HG03460 (cell line): ENCODE data around the gene MGRN1.

Experiments
- ATAC-seq: cut with Tn5 transposase; IDR thresholded peaks from one replicate; pipeline ENCODE4 v1.9.1; 2021; ENCODE audit not compliant: unreplicated experiment

MGRN1 gene

GRCh38 chr16:4624015-4624826 lies at the start of gene MGRN1:
TSS of gene MGRN1 (plus strand) at chr16:4624826. CDS start at chr16:4624961, 135 bp downstream.
- ATAC-seq = peak; percentile 68

- ATAC-seq = no peak
Measured at GRCh38 chr16:4574919-4575705, 49.5 kb upstream of the MGRN1 start.

GRCh38 chr16:4576008-4576407 lies 48.6 kb upstream of the MGRN1 start:
- ATAC-seq = no peak

- no peak for ATAC-seq
Measured at GRCh38 chr16:4578961-4579530, 45.6 kb upstream of the MGRN1 start.

- ATAC-seq = no peak
Measured at GRCh38 chr16:4580250-4580649, 44.4 kb upstream of the MGRN1 start.

- no peak for ATAC-seq
Measured at GRCh38 chr16:4583906-4584305, 40.7 kb upstream of the MGRN1 start.

- ATAC-seq = no peak
Measured at GRCh38 chr16:4586291-4586690, 38.3 kb upstream of the MGRN1 start.

- ATAC-seq = no peak
Measured at GRCh38 chr16:4588386-4588785, 36.2 kb upstream of the MGRN1 start.

- ATAC-seq = no peak
Measured at GRCh38 chr16:4588961-4589360, 35.7 kb upstream of the MGRN1 start.

- ATAC-seq = no peak
Measured at GRCh38 chr16:4591191-4591590, 33.4 kb upstream of the MGRN1 start.

- no peak for ATAC-seq
Measured at GRCh38 chr16:4591706-4592470, 32.7 kb upstream of the MGRN1 start.

GRCh38 chr16:4593086-4593485 lies 31.5 kb upstream of the MGRN1 start:
- ATAC-seq = no peak

GRCh38 chr16:4594433-4595410 lies 29.9 kb upstream of the MGRN1 start:
- no peak for ATAC-seq

GRCh38 chr16:4597174-4597573 lies 27.5 kb upstream of the MGRN1 start:
- ATAC-seq = no peak

- no peak for ATAC-seq
Measured at GRCh38 chr16:4599037-4599436, 25.6 kb upstream of the MGRN1 start.

- ATAC-seq = no peak
Measured at GRCh38 chr16:4599545-4599944, 25.1 kb upstream of the MGRN1 start.

GRCh38 chr16:4601036-4601863 lies 23.4 kb upstream of the MGRN1 start:
- no peak for ATAC-seq

GRCh38 chr16:4601864-4602186 lies 22.8 kb upstream of the MGRN1 start:
- ATAC-seq = no peak

- no peak for ATAC-seq
Measured at GRCh38 chr16:4602331-4602730, 22.3 kb upstream of the MGRN1 start.
